HEK293T (cell line): Measurements from ENCODE around the gene CA14.
"Not testable (repeated sequence)": the region's sequence is repeated elsewhere in the genome, so short reads cannot be mapped to it uniquely, and the experiment has no call there.

Experiments used
- CTCF ChIA-PET: fragments of 350-600 bp; formaldehyde crosslinking; extraction: SDS; loops from one replicate; lab custom pipeline; 2021; ENCODE audit warnings: antibody characterized with exemption, inconsistent platforms; lab: Yijun Ruan, JAX
- POLR2A ChIA-PET: fragments of 350-600 bp; formaldehyde crosslinking; extraction: SDS; loops from one replicate; lab custom pipeline; 2020; ENCODE audit warnings: antibody characterized with exemption, inconsistent platforms; lab: Yijun Ruan, JAX
- DNase-seq: peaks from one replicate; pipeline ENCODE4 v3.0.0; 2012; ENCODE audit warnings: mixed read lengths; ENCODE audit errors: extremely low spot score
- ARNT ChIP-seq: fragments of 450-650 bp; IDR thresholded peaks from 2 replicates; pipeline ENCODE4 v1.6.1; 2017; ENCODE audit warnings: mild to moderate bottlenecking
- BHLHE40 ChIP-seq: fragments of 450-650 bp; IDR thresholded peaks from 2 replicates; pipeline ENCODE4 v1.6.1; 2016; ENCODE audit warnings: mild to moderate bottlenecking, moderate library complexity, borderline replicate concordance
- CTBP1 ChIP-seq: fragments of 450-650 bp; IDR thresholded peaks from 2 replicates; pipeline ENCODE4 v1.6.1; 2016; ENCODE audit warnings: borderline replicate concordance
- ELF4 ChIP-seq: fragments of 450-650 bp; IDR thresholded peaks from 2 replicates; pipeline ENCODE4 v1.6.1; 2017; ENCODE audit warnings: antibody characterized with exemption
- FOXA1 ChIP-seq: fragments of 450-650 bp; IDR thresholded peaks from 2 replicates; pipeline ENCODE4 v1.6.1; 2016; ENCODE audit warnings: mild to moderate bottlenecking
- FOXK2 ChIP-seq: fragments of 450-650 bp; IDR thresholded peaks from 2 replicates; pipeline ENCODE4 v1.6.1; 2016; ENCODE audit warnings: mild to moderate bottlenecking
- FOXM1 ChIP-seq: fragments of 450-650 bp; IDR thresholded peaks from 2 replicates; pipeline ENCODE4 v1.6.1; 2017; ENCODE audit warnings: mild to moderate bottlenecking, borderline replicate concordance
- HDGF ChIP-seq: fragments of 450-650 bp; IDR thresholded peaks from 2 replicates; pipeline ENCODE4 v1.6.1; 2017; ENCODE audit warnings: antibody characterized with exemption, borderline replicate concordance
- L3MBTL2 ChIP-seq: fragments of 450-650 bp; conservative IDR thresholded peaks from 2 replicates; pipeline ENCODE4 v1.6.1; 2016; ENCODE audit warnings: mild to moderate bottlenecking
- LEF1 ChIP-seq: fragments of 450-650 bp; IDR thresholded peaks from 2 replicates; pipeline ENCODE4 v1.6.1; 2017; ENCODE audit warnings: mild to moderate bottlenecking, borderline replicate concordance
- NFRKB ChIP-seq: fragments of 450-650 bp; IDR thresholded peaks from 2 replicates; pipeline ENCODE4 v1.6.1; 2016; ENCODE audit warnings: mild to moderate bottlenecking, moderate library complexity
- PKNOX1 ChIP-seq: fragments of 450-650 bp; IDR thresholded peaks from 2 replicates; pipeline ENCODE4 v1.6.1; 2016
- SP1 ChIP-seq: fragments of 450-650 bp; IDR thresholded peaks from 2 replicates; pipeline ENCODE4 v1.6.1; 2017
- SUZ12 ChIP-seq: fragments of 450-650 bp; IDR thresholded peaks from 2 replicates; pipeline ENCODE4 v1.6.1; 2016; ENCODE audit warnings: mild to moderate bottlenecking
- TARDBP ChIP-seq: fragments of 450-650 bp; IDR thresholded peaks from 2 replicates; pipeline ENCODE4 v1.6.1; 2016
- ZNF384 ChIP-seq: fragments of 450-650 bp; IDR thresholded peaks from 2 replicates; pipeline ENCODE4 v1.6.1; 2016

Gene CA14

DNA sequence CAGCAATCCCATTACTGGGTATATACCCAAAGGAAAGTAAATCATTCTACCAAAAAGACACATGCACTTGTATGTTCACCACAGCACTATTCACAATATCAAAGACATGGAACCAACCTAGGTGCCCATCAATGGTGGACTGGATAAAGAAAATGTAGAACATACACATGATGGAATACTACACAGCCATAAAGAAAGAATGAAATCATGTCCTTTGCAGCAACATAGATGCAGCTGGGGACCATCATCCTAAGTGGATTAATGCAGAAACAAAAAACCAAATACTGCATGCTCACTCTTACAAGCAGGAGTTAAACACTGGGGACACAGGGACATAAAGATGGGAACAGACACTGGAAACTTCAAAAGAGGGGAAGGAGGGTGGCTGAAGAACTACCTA is 30.3 kb upstream of the CA14 start:
- POLR2A ChIA-PET = no interaction called here
- CTCF ChIA-PET = no interaction called here
- no peak for TF ChIP-seq HDGF
- TF ChIP-seq NFRKB = no peak
- TF ChIP-seq L3MBTL2 = no peak
- TF ChIP-seq TARDBP = no peak
- TF ChIP-seq CTBP1 = no peak
- TF ChIP-seq SP1 = no peak
- no peak for TF ChIP-seq PKNOX1
- TF ChIP-seq LEF1 = no peak
- no peak for TF ChIP-seq ARNT
- TF ChIP-seq BHLHE40 = no peak
- no peak for TF ChIP-seq SUZ12
- TF ChIP-seq ZNF384 = no peak
- TF ChIP-seq FOXK2 = no peak
- no peak for TF ChIP-seq FOXA1
- no peak for TF ChIP-seq FOXM1
- TF ChIP-seq ELF4 = no peak

GRCh38 chr1:150228246-150228645 is 29.3 kb upstream of the CA14 start:
- CTCF ChIA-PET, POLR2A ChIA-PET, DNase-seq: not testable (repeated sequence)

More for the DNA sequence above, 30.3 kb upstream of the CA14 start:
- no peak for DNase-seq

GRCh38 chr1:150232921-150233320 is 24.7 kb upstream of the CA14 start:
- DNase-seq = not testable (repeated sequence)
- ChIA-PET CTCF (interaction anchor here (0.7 to 1.0 kb wide), 2 partner anchors 20 to 331 kb away, joined by 3 read pairs; no protein-coding TSS in a partner anchor), POLR2A (interaction anchor here (1.0 to 1.6 kb wide), 4 partner anchors 8 to 346 kb away, joined by 3 to 8 read pairs (median 6); partner anchors contain the start of gene RPRD2)

- POLR2A ChIA-PET = interaction anchor here (0.8 to 1.6 kb wide), 6 partner anchors 8 to 385 kb away, joined by 3 to 8 read pairs (median 4); partner anchors contain the start of gene RPRD2
- CTCF ChIA-PET = interaction anchor here (0.7 to 1.0 kb wide), 2 partner anchors 20 to 330 kb away, joined by 3 read pairs; no protein-coding TSS in a partner anchor
- no peak for DNase-seq
- TF ChIP-seq ELF4 (no peak), ARNT (no peak)
Measured at GRCh38 chr1:150233359-150234308, 23.9 kb upstream of the CA14 start.

DNA sequence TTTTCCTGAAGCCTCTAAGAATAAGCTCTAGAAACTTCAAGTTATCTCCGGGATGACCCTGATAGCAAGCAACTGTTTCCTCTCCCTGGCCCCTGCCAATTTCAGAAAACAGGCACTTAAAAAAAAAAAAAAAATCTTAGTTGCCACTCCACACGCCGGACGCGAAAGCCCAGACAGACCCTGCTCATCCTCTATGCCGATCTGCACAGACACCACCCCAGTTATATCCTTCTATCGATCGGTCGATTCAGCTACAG is 23.3 kb upstream of the CA14 start:
- DNase-seq = no peak
- POLR2A ChIA-PET = interaction anchor here (0.8 to 1.6 kb wide), 5 partner anchors 9 to 385 kb away, joined by 3 to 8 read pairs (median 4); partner anchors contain the start of gene RPRD2
- TF ChIP-seq ZNF384 (peak; percentile 95), FOXK2 (no peak)
- CTCF ChIA-PET = no interaction called here

DNA sequence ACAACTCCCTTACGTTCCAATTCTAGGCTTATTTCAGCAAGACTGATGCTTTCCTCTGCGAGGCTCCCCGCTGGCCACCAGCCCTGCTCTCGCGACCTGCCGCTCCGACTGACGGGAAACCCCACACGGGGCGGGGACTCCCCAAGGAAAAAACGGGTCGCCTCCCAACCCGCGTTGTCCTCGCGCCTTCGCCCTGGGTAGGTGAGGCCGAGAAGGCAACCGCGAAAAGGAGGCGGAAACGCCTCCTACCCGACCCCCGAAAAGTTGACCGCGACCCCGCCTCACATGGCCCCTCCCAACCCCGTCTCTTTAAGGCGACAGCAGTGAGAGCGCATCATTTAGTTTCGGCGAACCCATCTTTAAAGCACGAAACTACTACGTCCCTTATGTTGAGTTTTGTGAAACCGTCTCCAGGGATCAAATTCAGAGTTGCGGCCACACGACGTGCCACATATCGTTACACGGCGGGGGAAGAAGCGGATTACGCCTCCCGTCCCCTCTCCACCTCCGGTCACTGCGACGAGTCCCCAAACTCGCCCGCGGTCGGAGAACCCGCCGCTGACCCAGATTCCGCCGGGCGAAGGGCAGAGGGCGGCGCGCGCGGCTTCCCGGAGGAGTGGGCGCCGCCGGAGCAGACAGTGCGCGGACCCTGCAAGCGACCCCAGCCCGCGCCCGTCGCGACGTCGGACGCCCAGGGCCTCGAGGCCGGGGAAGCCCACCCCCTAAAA is 22.8 kb upstream of the CA14 start:
- peak; percentile 71 for DNase-seq
- TF ChIP-seq HDGF (no peak), L3MBTL2 (peak; percentile 74), ELF4 (no peak), PKNOX1 (peak; percentile 47; the same call in 1 of the 2 replicates), BHLHE40 (no peak), CTBP1 (no peak), TARDBP (no peak), FOXM1 (no peak; the same call in 1 of the 2 replicates), SP1 (no peak)
- POLR2A ChIA-PET = interaction anchor here (0.8 to 1.5 kb wide), 4 partner anchors 9 to 386 kb away, joined by 3 to 8 read pairs (median 3); no protein-coding TSS in a partner anchor
- CTCF ChIA-PET = no interaction called here

DNA sequence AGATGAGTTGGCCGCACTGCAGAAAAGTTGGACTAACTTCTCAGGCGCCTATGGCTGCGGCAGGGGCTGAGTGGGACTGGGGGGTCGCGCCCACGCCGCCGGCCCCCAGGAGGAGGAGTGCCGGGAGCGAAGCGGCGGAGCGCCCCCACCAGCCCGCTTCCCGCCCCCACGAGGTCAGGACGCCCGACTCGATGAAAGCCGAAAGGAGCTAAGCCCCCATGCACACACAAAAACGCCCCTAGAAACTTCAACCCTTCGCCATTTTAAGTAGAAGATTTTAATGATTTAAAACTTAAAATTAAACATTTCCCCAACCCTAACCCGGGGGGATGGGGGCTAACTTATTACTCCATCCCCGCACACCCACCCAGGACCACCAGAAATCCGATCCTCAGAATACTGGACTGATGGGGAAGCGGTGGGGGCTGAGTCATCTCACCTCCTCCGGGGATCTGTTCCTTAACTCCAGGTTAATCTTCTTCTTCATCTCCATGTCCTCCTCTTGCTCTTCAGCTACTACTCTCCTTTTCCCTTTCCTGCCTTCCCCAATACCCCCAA is 22.2 kb upstream of the CA14 start:
- ChIA-PET POLR2A (interaction anchor here (0.7 to 2.2 kb wide), 5 partner anchors 10 to 348 kb away, joined by 3 to 7 read pairs (median 3); partner anchors contain the start of gene C1orf54), CTCF (interaction anchor here (0.5 kb wide), 1 partner anchor 13 kb away, joined by 3 read pairs; no protein-coding TSS in a partner anchor)
- no peak for DNase-seq
- peak; percentile 49; the same call in 1 of the 2 replicates for TF ChIP-seq FOXM1
- no peak for TF ChIP-seq FOXK2
